ENCODE data around the gene GBA2.
A peak's percentile ranks its signal among the peaks of the same experiment; 100 is the strongest.

The GBA2 gene

DNA sequence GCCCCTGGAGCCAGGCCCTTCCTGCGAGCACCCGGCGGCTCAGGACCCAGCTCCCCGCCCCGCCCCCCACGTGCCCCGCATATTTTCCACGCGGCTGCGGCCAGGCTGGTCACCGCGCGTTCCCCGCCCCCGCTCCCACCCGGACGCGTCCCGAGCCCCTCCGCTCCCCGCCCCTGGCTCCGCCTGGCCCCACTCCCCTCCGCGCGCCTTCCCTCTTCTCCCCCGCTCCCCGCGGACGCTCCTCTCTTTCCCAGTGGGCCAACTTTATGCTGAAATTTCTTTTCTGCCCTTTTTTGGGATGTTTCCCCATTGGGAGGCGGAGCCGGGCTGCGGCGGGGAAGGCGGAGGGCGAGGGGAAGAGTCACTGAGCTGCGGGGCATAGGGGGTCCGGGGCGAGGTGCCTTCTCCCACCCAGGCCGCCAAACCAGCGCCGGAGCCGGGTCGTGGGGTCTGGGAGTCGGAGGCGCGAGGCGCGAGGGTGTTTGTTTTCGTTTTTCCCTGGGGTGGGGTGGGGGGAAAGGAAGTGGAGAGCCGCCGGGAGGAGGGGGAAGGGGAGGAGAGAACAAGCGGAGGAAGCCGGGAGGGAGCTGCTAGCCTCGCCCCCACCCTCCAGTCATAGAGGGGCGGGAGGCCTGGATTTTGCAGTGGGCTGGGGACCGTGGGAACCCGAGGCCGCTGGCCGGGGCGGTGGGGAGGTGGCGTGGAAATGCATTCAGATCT is 58.3 kb downstream of the GBA2 start:
- peak; percentile 93 for DNase-seq

DNA sequence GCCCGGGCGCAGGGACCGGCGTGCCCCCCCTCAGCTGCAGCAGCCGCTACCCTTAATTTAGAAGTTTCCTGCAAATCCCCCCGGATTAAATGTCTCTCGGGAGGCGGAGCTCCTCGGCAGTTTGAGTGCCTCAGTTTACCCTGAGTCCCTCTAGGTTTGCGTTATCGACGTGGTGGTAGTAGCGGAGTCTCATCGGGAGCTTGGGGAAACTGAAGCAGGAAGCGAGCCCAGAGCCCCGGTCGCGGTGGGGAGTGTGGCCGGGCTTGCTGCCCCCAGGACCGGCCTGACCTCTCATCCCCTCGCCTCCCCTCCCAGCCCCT is 58.8 kb downstream of the GBA2 start:
- DNase-seq, result no peak

DNA sequence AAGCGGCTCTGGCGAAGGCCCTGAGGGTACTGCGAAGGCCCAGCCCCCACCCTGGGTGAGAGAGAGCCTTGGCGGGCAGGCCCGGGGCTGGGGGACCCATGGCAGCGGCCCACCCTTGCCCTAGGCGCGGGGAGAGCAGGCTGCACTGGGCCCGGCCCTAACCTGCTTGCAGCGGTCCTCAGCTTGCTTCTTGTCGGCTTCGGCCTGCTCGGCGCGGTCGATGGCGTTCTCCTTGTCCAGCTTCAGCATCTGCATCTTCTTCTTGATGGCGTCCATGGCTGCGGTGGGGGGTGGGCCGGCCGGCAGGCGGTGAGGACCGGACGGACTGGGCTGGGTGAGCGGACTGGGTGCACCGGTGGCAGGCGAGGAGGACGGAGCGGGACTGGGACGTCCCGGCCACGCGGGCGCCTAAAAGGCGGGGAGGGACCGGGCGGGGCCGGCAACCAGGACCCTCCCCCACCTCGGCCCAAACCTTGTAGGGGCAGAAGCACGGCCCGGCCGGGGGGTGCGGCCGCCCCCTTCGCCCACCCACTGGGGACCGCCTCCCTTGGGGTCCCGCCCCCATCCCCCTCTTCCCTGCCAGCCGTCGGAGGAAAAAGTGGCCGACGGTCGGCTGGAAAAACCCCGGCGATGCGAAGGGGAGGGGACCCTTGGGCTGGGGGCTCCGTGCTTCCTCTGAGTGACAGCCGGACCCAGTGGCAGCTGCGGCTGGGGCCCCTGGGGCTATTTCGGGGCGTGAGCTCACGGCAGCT is 59.3 kb downstream of the GBA2 start, which contains the start of gene TPM2:
TSS of gene TPM2 (minus strand) at position 384 of the 752 bp plus-strand sequence. CDS start at position 276, 108 bp downstream.
- DNase-seq, result peak; percentile 93

DNA sequence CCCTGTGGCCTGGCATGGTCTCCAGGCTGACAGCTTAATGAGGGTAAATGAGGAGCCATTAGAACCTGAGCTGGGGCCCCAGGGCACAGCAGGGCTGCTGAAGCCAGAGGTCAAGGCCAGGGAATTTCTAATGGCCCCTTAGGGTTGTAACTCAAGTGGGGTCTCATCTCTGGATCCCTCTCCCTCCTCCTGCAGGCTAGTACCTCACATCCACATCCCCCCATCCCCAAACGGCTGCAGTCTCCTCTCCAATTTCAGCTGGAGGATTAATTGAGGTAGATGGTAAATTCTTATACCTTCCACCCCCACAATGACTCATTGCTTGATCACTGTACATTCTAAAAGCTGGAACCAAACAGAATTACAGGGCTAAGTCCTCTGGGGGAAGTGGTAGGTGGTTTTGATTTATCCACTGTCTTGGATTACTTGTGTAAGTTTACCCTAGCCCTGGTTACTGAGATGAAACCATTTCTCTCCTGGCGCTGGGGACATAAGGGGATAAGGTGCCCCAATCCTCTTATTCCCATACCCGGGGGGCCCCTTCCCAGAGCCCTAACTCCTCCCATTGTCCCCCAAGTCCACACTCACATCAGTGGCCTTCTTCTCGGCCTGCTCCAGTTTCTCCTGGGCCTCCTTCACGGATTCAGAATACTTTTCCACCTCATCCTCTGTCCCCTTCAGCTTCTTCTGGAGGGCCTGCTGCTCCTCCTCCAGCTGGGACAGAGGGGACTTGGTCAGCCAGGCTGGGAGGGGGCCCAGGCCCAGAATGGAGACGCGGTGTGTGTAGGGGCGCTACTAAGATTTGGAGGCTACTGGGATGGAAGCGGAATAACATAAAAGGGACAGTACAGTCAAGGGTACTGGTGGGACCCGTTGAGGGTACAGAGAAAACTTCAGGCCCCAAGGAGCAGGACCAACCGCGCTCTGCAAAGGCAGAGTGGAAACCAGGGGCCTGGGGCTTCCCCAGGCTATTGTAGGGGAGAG is 60.2 kb downstream of the GBA2 start:
- DNase-seq, result peak; percentile 76

DNA sequence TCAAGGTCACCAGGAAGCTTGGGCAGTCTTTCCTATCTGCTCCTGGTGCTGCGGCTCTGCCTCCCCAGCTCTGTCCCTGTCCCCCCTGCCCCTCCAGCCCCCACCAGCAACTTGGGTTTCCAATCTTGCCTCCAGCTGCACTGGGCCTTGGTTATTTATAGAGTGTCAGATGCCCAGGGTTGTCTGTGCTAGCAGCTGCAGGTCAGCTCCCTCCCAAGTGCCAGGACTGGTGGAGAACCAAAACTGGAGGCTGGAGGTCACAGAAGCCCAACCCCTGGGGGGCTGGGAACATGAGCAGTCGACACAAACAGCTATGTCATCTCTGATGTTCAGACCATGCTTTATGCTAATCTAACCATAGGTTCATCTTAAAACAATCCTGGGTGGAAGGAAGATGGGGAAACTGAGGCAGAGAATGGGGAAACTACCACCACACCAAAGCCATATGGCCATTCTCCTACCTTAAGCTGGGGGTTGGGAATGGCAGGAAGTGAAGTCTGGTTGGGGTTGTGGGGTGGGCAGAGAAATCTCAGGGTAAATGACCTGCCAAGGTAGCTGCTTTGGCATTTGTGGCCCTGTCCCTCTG is 61.0 kb downstream of the GBA2 start:
- no peak for DNase-seq

DNA sequence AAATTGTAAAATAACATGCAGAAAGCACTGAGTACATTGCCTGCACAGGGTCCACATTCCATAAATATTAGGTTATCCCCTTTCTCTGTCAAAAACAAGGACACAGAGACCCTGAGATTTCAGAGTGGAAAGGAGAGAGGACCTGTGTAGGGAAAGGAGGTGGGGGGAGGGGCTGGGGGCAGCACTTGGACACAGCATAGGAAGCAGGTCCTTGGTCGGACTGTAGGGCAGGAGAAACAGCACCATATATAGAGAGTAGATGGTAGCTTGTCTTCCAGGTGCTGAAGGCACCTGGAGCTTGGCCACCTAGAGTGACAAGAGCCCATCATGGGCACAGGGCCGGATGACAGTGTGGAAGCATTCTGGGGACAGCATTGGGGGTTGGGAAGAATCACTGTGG is 61.7 kb downstream of the GBA2 start:
- DNase-seq, result no peak
